Subcutaneous adipose tissue (tissue), 4 donors: ENCODE results near the gene MPZ. TPM values are rescaled to one million over a fixed set of nuclear protein-coding genes. Genes with fewer than 3 reads are reported as not detected.

ENCODE experiments used
- total RNA-seq, 4 donors: library from RNA; depleted of rRNA; stranded (reverse); fragments of >200 nt; gene quantifications; one replicate each; pipeline ENCODE4 v1.1.0, GENCODE V29; 2016
- TF ChIP-seq, protein P1 (sequence below): fragments of 450-650 bp; IDR thresholded peaks from one replicate; pipeline ENCODE4 v1.5.1; 2016; ENCODE audit warnings: low read depth, mild to moderate bottlenecking, control low read depth, antibody characterized with exemption, moderate library complexity

Gene MPZ
- total RNA-seq, 4 donors from 2014 or later, result 2.4 to 7.8 (median 3.9) TPM

DNA sequence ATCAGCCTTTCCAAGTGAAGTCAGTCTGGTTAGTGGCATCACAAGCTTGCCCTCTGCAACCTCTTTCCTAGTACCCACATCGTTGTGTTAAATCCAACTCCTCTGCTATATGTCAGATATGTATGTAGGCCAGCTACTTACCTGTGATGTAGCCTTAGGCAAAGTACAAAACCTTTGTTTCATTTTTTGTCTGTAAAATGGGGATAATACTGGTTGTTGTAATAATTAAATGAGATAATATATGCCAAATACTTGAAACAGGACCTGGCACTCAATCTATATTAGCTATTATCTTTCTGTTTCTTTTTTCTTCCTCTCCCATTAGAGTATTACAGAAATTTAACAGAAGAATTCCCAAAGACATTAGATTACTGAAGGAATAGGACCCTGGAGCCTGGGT, 50.0 kb downstream of the MPZ start:
- TF ChIP-seq, protein P1, sequence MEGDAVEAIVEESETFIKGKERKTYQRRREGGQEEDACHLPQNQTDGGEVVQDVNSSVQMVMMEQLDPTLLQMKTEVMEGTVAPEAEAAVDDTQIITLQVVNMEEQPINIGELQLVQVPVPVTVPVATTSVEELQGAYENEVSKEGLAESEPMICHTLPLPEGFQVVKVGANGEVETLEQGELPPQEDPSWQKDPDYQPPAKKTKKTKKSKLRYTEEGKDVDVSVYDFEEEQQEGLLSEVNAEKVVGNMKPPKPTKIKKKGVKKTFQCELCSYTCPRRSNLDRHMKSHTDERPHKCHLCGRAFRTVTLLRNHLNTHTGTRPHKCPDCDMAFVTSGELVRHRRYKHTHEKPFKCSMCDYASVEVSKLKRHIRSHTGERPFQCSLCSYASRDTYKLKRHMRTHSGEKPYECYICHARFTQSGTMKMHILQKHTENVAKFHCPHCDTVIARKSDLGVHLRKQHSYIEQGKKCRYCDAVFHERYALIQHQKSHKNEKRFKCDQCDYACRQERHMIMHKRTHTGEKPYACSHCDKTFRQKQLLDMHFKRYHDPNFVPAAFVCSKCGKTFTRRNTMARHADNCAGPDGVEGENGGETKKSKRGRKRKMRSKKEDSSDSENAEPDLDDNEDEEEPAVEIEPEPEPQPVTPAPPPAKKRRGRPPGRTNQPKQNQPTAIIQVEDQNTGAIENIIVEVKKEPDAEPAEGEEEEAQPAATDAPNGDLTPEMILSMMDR, result no peak

DNA sequence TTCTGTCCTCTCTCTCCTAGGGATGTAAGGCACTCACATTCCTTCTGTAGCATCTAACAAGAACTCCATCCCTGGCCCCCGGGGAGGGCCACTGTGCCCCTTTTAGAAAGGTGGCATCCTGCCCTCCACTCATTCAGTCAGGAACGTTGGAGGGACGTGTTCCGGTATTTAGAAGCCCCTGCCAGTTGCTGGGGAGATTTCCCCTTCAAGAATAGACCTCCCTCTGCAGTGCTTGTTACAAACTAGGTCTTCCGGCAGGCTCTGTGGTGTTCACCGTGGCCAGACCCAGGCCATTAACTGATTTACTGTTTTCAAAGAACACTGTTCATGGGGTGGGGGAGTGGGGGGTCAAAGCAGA, 50.4 kb downstream of the MPZ start:
- TF ChIP-seq, protein P1, result no peak

DNA sequence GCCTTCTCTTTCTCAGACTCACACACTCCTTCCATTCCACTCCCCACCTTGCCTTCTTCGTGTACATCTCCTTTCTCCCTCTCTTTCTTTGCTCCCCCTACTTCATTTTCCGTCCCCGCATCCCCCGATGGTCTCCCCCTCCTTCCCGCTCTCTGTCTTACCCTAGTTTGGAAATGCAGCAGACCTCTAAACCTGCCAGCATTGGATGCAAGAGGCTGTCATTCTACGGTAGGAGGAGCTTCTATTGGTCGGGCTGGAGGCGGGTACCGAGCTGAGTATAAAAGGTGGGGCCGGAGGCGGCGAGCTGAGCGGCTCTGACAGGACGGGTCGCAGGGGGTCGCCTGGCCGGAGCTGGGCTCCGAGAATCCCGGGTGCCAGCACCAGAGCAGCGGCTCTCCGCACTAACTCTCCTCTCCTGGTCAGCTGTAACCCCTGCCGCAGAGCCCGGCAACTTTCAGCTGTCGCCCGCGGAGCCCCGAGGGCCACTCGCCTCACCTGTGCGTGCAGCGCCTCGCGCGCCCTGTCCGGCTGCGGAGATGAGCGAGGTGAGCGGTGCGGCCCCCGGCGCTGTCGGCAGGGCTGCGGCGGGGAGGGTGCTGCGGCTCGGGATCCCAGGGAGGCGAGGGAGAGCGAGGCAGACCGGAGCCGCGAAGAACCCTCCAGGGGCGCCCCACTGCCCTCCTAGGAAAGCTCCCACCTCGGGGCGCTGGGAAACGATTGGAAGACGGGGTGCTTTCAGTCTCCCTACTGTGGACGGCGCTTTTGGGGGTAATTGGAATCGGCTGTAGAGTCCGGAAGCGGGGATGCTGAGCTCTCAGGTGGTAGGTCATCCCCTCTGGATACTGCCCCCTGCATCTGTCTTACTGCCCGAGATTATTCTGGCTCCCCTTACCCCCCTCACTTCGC, 51.1 kb downstream of the MPZ start, which contains the start of gene PCP4L1:
TSS of gene PCP4L1 (plus strand) at position 307 of the 906 bp plus-strand sequence. CDS start at position 537, 230 bp downstream.
- TF ChIP-seq, protein P1, result no peak

Other genes with a start within 250 kb of the MPZ start
- 10 to 100 TPM in 3 of 4 donors, 1 to 10 TPM in 1; 6.0 to 46.9 (median 17.6) TPM for gene ARHGAP30, start 240.1 kb downstream of the MPZ start, total RNA-seq
- gene NECTIN4, start 220.4 kb downstream of the MPZ start, total RNA-seq, result 1 to 10 TPM in 1 of 4 donors, under 1 TPM in 1, not detected in 2; 0.22 to 2.4 TPM
- 1 to 10 TPM in 2 of 4 donors, under 1 TPM in 1, not detected in 1; 0.68 to 4.8 (median 1.7) TPM for gene KLHDC9, start 211.6 kb downstream of the MPZ start, total RNA-seq
- gene PFDN2, start 191.9 kb downstream of the MPZ start, total RNA-seq, result 10 to 100 TPM; 35.0 to 57.1 (median 42.5) TPM
- gene NIT1, start 191.9 kb downstream of the MPZ start, total RNA-seq, result 10 to 100 TPM; 20.4 to 41.1 (median 35.3) TPM
- 10 to 100 TPM; 25.2 to 36.8 (median 36.4) TPM for gene DEDD, start 177.3 kb downstream of the MPZ start, total RNA-seq
- gene UFC1, start 156.0 kb downstream of the MPZ start, total RNA-seq, result 100 to 1,000 TPM in 1 of 4 donors, 10 to 100 TPM in 3; 41.8 to 109 (median 65.4) TPM
- 10 to 100 TPM in 2 of 4 donors, 1 to 10 TPM in 2; 8.8 to 19.6 (median 11.0) TPM for gene USP21, start 150.5 kb downstream of the MPZ start, total RNA-seq
- 10 to 100 TPM in 3 of 4 donors, 1 to 10 TPM in 1; 7.7 to 28.4 (median 17.8) TPM for gene PPOX, start 143.5 kb downstream of the MPZ start, total RNA-seq
- 10 to 100 TPM; 11.7 to 25.3 (median 19.8) TPM for gene B4GALT3, start 132.5 kb downstream of the MPZ start, total RNA-seq
- 10 to 100 TPM; 16.8 to 79.3 (median 33.9) TPM for gene ADAMTS4, start 110.9 kb downstream of the MPZ start, total RNA-seq
- 100 to 1,000 TPM in 2 of 4 donors, 10 to 100 TPM in 2; 74.7 to 125 (median 106) TPM for gene NDUFS2, start 107.6 kb downstream of the MPZ start, total RNA-seq
- 100 to 1,000 TPM in 3 of 4 donors, 10 to 100 TPM in 1; 39.6 to 510 (median 152) TPM for gene FCER1G, start 94.7 kb downstream of the MPZ start, total RNA-seq
- gene APOA2, start 86.3 kb downstream of the MPZ start, total RNA-seq, result not detected
- gene TOMM40L, start 83.9 kb downstream of the MPZ start, total RNA-seq, result 10 to 100 TPM in 2 of 4 donors, 1 to 10 TPM in 2; 7.5 to 10.6 (median 9.9) TPM
- not detected for gene NR1I3, start 71.8 kb downstream of the MPZ start, total RNA-seq
- gene PCP4L1, start 51.2 kb downstream of the MPZ start, total RNA-seq, result not detected
- 10 to 100 TPM; 27.1 to 41.8 (median 34.4) TPM for gene SDHC, start 4.4 kb upstream of the MPZ start, total RNA-seq
- not detected for gene CFAP126, start 57.9 kb upstream of the MPZ start, total RNA-seq
- gene FCGR2A, start 195.5 kb upstream of the MPZ start, total RNA-seq, result 100 to 1,000 TPM in 2 of 4 donors, 10 to 100 TPM in 2; 76.6 to 266 (median 102) TPM
- 10 to 100 TPM in 1 of 4 donors, 1 to 10 TPM in 3; 3.6 to 10.2 (median 6.1) TPM for gene HSPA6, start 214.6 kb upstream of the MPZ start, total RNA-seq
- gene FCGR3A, start 239.8 kb upstream of the MPZ start, total RNA-seq, result 100 to 1,000 TPM in 1 of 4 donors, 10 to 100 TPM in 3; 11.7 to 155 (median 20.3) TPM